PC-3 (cell line): Measurements from ENCODE around the gene CMC2.

Experiments
- CTCF ChIP-seq: fragments of 300-600 bp; sonication (generic); conservative IDR thresholded peaks from 2 replicates; pipeline ENCODE4 v1.5.1; 2017; ENCODE audit warnings: antibody characterized with exemption, low read depth, mild to moderate bottlenecking, low read length
- EZH2phosphoT487 ChIP-seq: fragments of 300-600 bp; sonication (generic); IDR thresholded peaks from 2 replicates; pipeline ENCODE4 v1.6.1; 2018; ENCODE audit warnings: mild to moderate bottlenecking, antibody characterized with exemption, low read length, borderline replicate concordance

- no peak for TF ChIP-seq EZH2phosphoT487
- no peak for TF ChIP-seq CTCF
Measured at GRCh38 chr16:80972611-80973010, 34.1 kb downstream of the CMC2 start.
